Keratinocyte (primary cell): ENCODE data around the gene MET.

Source experiments
- EZH2 ChIP-seq: IDR thresholded peaks from one replicate; pipeline ENCODE4 v1.6.1; 2012; ENCODE audit warnings: inconsistent platforms, mild to moderate bottlenecking, low read length, moderate library complexity
- TF ChIP-seq, protein P1 (sequence below), 3 experiments: IDR thresholded peaks in 1 of 3; conservative IDR thresholded peaks in 1 of 3; optimal IDR thresholded peaks in 1 of 3; 2 replicates in 2 of 3; 3 replicates in 1 of 3; pipeline versions ENCODE3 to v1.5.1; 2011; ENCODE audit warnings: low read length in 3 of 3, mild to moderate bottlenecking in 3 of 3, moderate library complexity in 2 of 3, control low read depth in 1 of 3, inconsistent platforms in 1 of 3; ENCODE audit not compliant: insufficient read depth in 2 of 3; ENCODE audit errors: extremely low read depth in 1 of 3

- TF ChIP-seq EZH2: no peak
- TF ChIP-seq, protein P1, sequence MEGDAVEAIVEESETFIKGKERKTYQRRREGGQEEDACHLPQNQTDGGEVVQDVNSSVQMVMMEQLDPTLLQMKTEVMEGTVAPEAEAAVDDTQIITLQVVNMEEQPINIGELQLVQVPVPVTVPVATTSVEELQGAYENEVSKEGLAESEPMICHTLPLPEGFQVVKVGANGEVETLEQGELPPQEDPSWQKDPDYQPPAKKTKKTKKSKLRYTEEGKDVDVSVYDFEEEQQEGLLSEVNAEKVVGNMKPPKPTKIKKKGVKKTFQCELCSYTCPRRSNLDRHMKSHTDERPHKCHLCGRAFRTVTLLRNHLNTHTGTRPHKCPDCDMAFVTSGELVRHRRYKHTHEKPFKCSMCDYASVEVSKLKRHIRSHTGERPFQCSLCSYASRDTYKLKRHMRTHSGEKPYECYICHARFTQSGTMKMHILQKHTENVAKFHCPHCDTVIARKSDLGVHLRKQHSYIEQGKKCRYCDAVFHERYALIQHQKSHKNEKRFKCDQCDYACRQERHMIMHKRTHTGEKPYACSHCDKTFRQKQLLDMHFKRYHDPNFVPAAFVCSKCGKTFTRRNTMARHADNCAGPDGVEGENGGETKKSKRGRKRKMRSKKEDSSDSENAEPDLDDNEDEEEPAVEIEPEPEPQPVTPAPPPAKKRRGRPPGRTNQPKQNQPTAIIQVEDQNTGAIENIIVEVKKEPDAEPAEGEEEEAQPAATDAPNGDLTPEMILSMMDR (optimal IDR thresholded peaks at IDR 0.05 in 1 of 3, IDR thresholded peaks at IDR 0.05 in 1 of 3, conservative IDR thresholded peaks at IDR 0.05 in 1 of 3; ENCODE audit: extremely low read depth in 1 of 3, insufficient read depth in 2 of 3, low read length in 3 of 3): no peak
Measured at GRCh38 chr7:116647290-116647689, 24.7 kb upstream of the MET start.
